HEK293 (cell line): ENCODE results near the gene TMEM63B.

Experiments
- CTCF ChIA-PET: fragments of 350-600 bp; formaldehyde crosslinking; extraction: SDS; loops from one replicate; lab custom pipeline; 2021; ENCODE audit warnings: antibody characterized with exemption; lab: Yijun Ruan, JAX
- POLR2A ChIA-PET: fragments of 300-600 bp; formaldehyde crosslinking; extraction: SDS; loops from one replicate; lab custom pipeline; 2020; ENCODE audit warnings: antibody characterized with exemption, inconsistent platforms; lab: Yijun Ruan, JAX
- H3K27ac ChIP-seq: fragments of 200-500 bp; sonication (Bioruptor generic); 2 replicates; pipeline ENCODE4 v1.5.1; 2014; ENCODE audit warnings: low read depth, low read length, control low read depth, inconsistent platforms; ENCODE audit errors: extremely low read depth
- H3K36me3 ChIP-seq, 2 experiments: fragments of 200-500 bp in 1 of 2; sonication (Bioruptor generic) in 1 of 2; 1 replicate in 1 of 2; 2 replicates in 1 of 2; pipeline ENCODE4 v1.5.1; 2014 to 2017; ENCODE audit warnings: inconsistent platforms in 2 of 2, low read length in 2 of 2; ENCODE audit not compliant: control insufficient read depth in 2 of 2, insufficient read depth in 1 of 2
- H3K4me1 ChIP-seq: fragments of 200-500 bp; sonication (Bioruptor generic); 2 replicates; pipeline ENCODE4 v1.5.1; 2014; ENCODE audit warnings: mild to moderate bottlenecking, low read length, inconsistent platforms; ENCODE audit not compliant: control insufficient read depth, insufficient read depth
- H3K4me3 ChIP-seq: 2 replicates; pipeline ENCODE4 v1.5.1; 2011; ENCODE audit warnings: low read depth, mild to moderate bottlenecking, control low read depth, low read length, moderate library complexity
- H3K9me3 ChIP-seq: fragments of 200-500 bp; sonication (Bioruptor generic); 2 replicates; pipeline ENCODE4 v1.5.1; 2014; ENCODE audit warnings: low read depth, low read length, inconsistent platforms; ENCODE audit not compliant: control insufficient read depth, insufficient read depth
- GLI4 ChIP-seq: fragments of 450-650 bp; formaldehyde crosslinking; IDR thresholded peaks from 2 replicates; pipeline ENCODE4 v1.5.1; 2016; ENCODE audit warnings: missing biosample characterization, missing genetic modification characterization
- HOXC10 ChIP-seq: sonication (generic); formaldehyde crosslinking; IDR thresholded peaks from 2 replicates; pipeline ENCODE4 v1.8.1; 2023; ENCODE audit warnings: mild to moderate bottlenecking, missing genetic modification reagents
- INSM2 ChIP-seq: fragments of 450-650 bp; formaldehyde crosslinking; IDR thresholded peaks from 2 replicates; pipeline ENCODE4 v1.5.1; 2016; ENCODE audit warnings: missing biosample characterization, missing genetic modification characterization
- KLF10 ChIP-seq: fragments of 450-650 bp; IDR thresholded peaks from 2 replicates; pipeline ENCODE4 v1.5.1; 2018; ENCODE audit warnings: missing biosample characterization, mild to moderate bottlenecking, missing genetic modification characterization
- KLF9 ChIP-seq: fragments of 450-650 bp; formaldehyde crosslinking; IDR thresholded peaks from 2 replicates; pipeline ENCODE4 v1.5.1; 2016; ENCODE audit warnings: missing biosample characterization, missing genetic modification characterization, low read depth
- PATZ1 ChIP-seq: fragments of 450-650 bp; formaldehyde crosslinking; IDR thresholded peaks from 2 replicates; pipeline ENCODE4 v1.5.1; 2016; ENCODE audit warnings: missing biosample characterization, missing genetic modification characterization
- SP2 ChIP-seq: fragments of 450-650 bp; formaldehyde crosslinking; IDR thresholded peaks from 2 replicates; pipeline ENCODE4 v1.5.1; 2016; ENCODE audit warnings: missing biosample characterization, missing genetic modification characterization
- TCF7L2 ChIP-seq: IDR thresholded peaks from 2 replicates; pipeline ENCODE4 v1.6.1; 2011; ENCODE audit warnings: low read depth, mild to moderate bottlenecking, inconsistent platforms, low read length, moderate library complexity, borderline replicate concordance
- WT1 ChIP-seq: fragments of 450-650 bp; formaldehyde crosslinking; IDR thresholded peaks from 2 replicates; pipeline ENCODE4 v1.5.1; 2016; ENCODE audit warnings: missing biosample characterization, missing genetic modification characterization
- ZBTB17 ChIP-seq: fragments of 450-650 bp; formaldehyde crosslinking; IDR thresholded peaks from 2 replicates; pipeline ENCODE4 v1.5.1; 2016; ENCODE audit warnings: missing biosample characterization, missing genetic modification characterization
- ZBTB8A ChIP-seq: fragments of 450-650 bp; formaldehyde crosslinking; IDR thresholded peaks from 2 replicates; pipeline ENCODE4 v1.5.1; 2016; ENCODE audit warnings: missing biosample characterization, missing genetic modification characterization
- ZNF121 ChIP-seq: fragments of 450-650 bp; formaldehyde crosslinking; IDR thresholded peaks from 2 replicates; pipeline ENCODE4 v1.5.1; 2016; ENCODE audit warnings: missing biosample characterization, missing genetic modification characterization
- ZNF146 ChIP-seq: fragments of 450-650 bp; formaldehyde crosslinking; IDR thresholded peaks from 2 replicates; pipeline ENCODE4 v1.5.1; 2016; ENCODE audit warnings: missing biosample characterization, missing genetic modification characterization
- ZNF157 ChIP-seq: fragments of 450-650 bp; formaldehyde crosslinking; IDR thresholded peaks from 2 replicates; pipeline ENCODE4 v1.5.1; 2016; ENCODE audit warnings: missing biosample characterization, missing genetic modification characterization
- ZNF274 ChIP-seq, 2 experiments: fragments of 200-500 bp in 1 of 2; fragments of 450-650 bp in 1 of 2; sonication (Bioruptor generic) in 1 of 2; formaldehyde crosslinking in 1 of 2; IDR thresholded peaks; 2 replicates each; pipeline versions ENCODE4 v1.5.1 to v1.6.1; 2014 to 2016; ENCODE audit warnings: borderline replicate concordance in 1 of 2, inconsistent platforms in 1 of 2, low read length in 1 of 2, missing biosample characterization in 1 of 2, missing genetic modification characterization in 1 of 2
- ZNF302 ChIP-seq: fragments of 450-650 bp; formaldehyde crosslinking; IDR thresholded peaks from 2 replicates; pipeline ENCODE4 v1.5.1; 2016; ENCODE audit warnings: missing biosample characterization, missing genetic modification characterization, low read depth
- ZNF324 ChIP-seq: fragments of 450-650 bp; formaldehyde crosslinking; IDR thresholded peaks from 2 replicates; pipeline ENCODE4 v1.5.1; 2016; ENCODE audit warnings: missing biosample characterization, missing genetic modification characterization
- ZNF354C ChIP-seq: fragments of 450-650 bp; formaldehyde crosslinking; IDR thresholded peaks from 2 replicates; pipeline ENCODE4 v1.5.1; 2016; ENCODE audit warnings: missing biosample characterization, missing genetic modification characterization, low read depth, borderline replicate concordance
- ZNF623 ChIP-seq: fragments of 450-650 bp; formaldehyde crosslinking; IDR thresholded peaks from 2 replicates; pipeline ENCODE4 v1.5.1; 2016; ENCODE audit warnings: missing biosample characterization, missing genetic modification characterization
- ZNF658 ChIP-seq: fragments of 450-650 bp; formaldehyde crosslinking; IDR thresholded peaks from 2 replicates; pipeline ENCODE4; 2016; ENCODE audit warnings: missing biosample characterization, missing genetic modification characterization
- ZNF785 ChIP-seq: fragments of 450-650 bp; formaldehyde crosslinking; IDR thresholded peaks from 2 replicates; pipeline ENCODE4 v1.5.1; 2016; ENCODE audit warnings: missing biosample characterization, missing genetic modification characterization
- ZSCAN30 ChIP-seq: fragments of 450-650 bp; IDR thresholded peaks from 2 replicates; pipeline ENCODE4 v1.5.1; 2018; ENCODE audit warnings: missing biosample characterization, mild to moderate bottlenecking, missing genetic modification characterization, moderate library complexity

TMEM63B gene

GRCh38 chr6:44177691-44178423 is 50.5 kb downstream of the TMEM63B start (continued):
- TF ChIP-seq PATZ1 (tag by site-specific recombination) (no peak), ZNF354C (tag by site-specific recombination) (no peak), SP2 (tag by site-specific recombination) (no peak), ZBTB17 (tag by site-specific recombination) (no peak)

- H3K27ac ChIP-seq = no peak overlapping the region
- ChIA-PET POLR2A (interaction anchor here (0.7 to 1.6 kb wide), 4 partner anchors 41 to 78 kb away, joined by 3 read pairs; partner anchors contain the start of gene HSP90AB1), CTCF (interaction anchor here (0.6 to 1.9 kb wide), 4 partner anchors 13 to 570 kb away, joined by 3 to 7 read pairs (median 4); no protein-coding TSS in a partner anchor)
- no peaks in the 10 kb centered on the region for H3K4me1 ChIP-seq
- TF ChIP-seq ZNF157 = no peak
- no peak for TF ChIP-seq ZNF302 (tag by site-specific recombination)
- TF ChIP-seq ZNF121 = peak; percentile 48; the same call in 1 of the 2 replicates
- TF ChIP-seq ZSCAN30 = no peak
- TF ChIP-seq WT1 (tag by site-specific recombination) = no peak
- H3K9me3 ChIP-seq = no peaks in the 10 kb centered on the region
- no peak overlapping the region for H3K4me3 ChIP-seq
- no peaks in the 10 kb centered on the region for H3K36me3 ChIP-seq
These were observed 51.2 kb downstream of the TMEM63B start for GRCh38 chr6:44178424-44179071.

- Histone ChIP-seq H3K9me3 (no peaks in the 10 kb centered on the region), H3K4me1 (no peaks in the 10 kb centered on the region), H3K36me3 (no peaks in the 10 kb centered on the region), H3K4me3 (no peak overlapping the region), H3K27ac (no peak overlapping the region)
- ChIA-PET POLR2A (interaction anchor here (0.7 to 1.6 kb wide), 4 partner anchors 40 to 78 kb away, joined by 3 read pairs; partner anchors contain the start of gene HSP90AB1), CTCF (interaction anchor here (0.6 to 0.9 kb wide), 4 partner anchors 14 to 571 kb away, joined by 3 to 4 read pairs (median 4); no protein-coding TSS in a partner anchor)
- TF ChIP-seq KLF9 (tag by site-specific recombination) (no peak), GLI4 (no peak), ZNF121 (peak; percentile 75; the same call in 1 of the 2 replicates)
These were observed 51.8 kb downstream of the TMEM63B start for GRCh38 chr6:44179072-44179536.

GRCh38 chr6:44179648-44180047 is 52.3 kb downstream of the TMEM63B start:
- Histone ChIP-seq H3K4me1 (no peaks in the 10 kb centered on the region), H3K27ac (no peak overlapping the region), H3K9me3 (no peaks in the 10 kb centered on the region), H3K4me3 (no peak overlapping the region), H3K36me3 (no peaks in the 10 kb centered on the region)
- no peak for TF ChIP-seq ZNF623 (tag by site-specific recombination)
- TF ChIP-seq ZNF146 (tag by site-specific recombination) = no peak
- TF ChIP-seq TCF7L2 = no peak
- TF ChIP-seq ZNF274 (IDR thresholded peaks at IDR 0.05; ENCODE audit: low read length) = no peak
- no peak for TF ChIP-seq ZNF274 (tag by site-specific recombination; IDR thresholded peaks at IDR 0.05; ENCODE audit: borderline replicate concordance)
- TF ChIP-seq KLF10 = no peak
- TF ChIP-seq ZNF324 = no peak
- no peak for TF ChIP-seq ZNF658 (tag by site-specific recombination)
- no peak for TF ChIP-seq ZNF785 (tag by site-specific recombination)
- TF ChIP-seq GLI4 = no peak
- TF ChIP-seq HOXC10 = no peak
- TF ChIP-seq INSM2 (tag by site-specific recombination) = no peak
- no peak for TF ChIP-seq ZBTB8A (tag by site-specific recombination)
- ChIA-PET CTCF (interaction anchor here (0.7 to 0.9 kb wide), 2 partner anchors 58 to 82 kb away, joined by 3 to 5 read pairs; no protein-coding TSS in a partner anchor), POLR2A (interaction anchor here (1.5 kb wide), 1 partner anchor 67 kb away, joined by 4 read pairs; the partner anchor contains the start of gene HSP90AB1)
